ENCODE measurements around the gene MPZL2. TPM values are rescaled to one million over a fixed set of nuclear protein-coding genes. Genes with fewer than 3 reads are reported as not detected.

Gene MPZL2
- total RNA-seq, 1 donor from 2014 or later, result 165 TPM

- intact Hi-C loops (cut with DNase I), result no loop called here
- no peaks in the 10 kb centered on the region for H3K36me3 ChIP-seq
- H3K27me3 ChIP-seq, result no peaks in the 10 kb centered on the region
- TF ChIP-seq CTCF (IDR thresholded peaks at IDR 0.05) (no peak), POLR2A (IDR thresholded peaks at IDR 0.05) (no peak), POLR2AphosphoS5 (IDR thresholded peaks at IDR 0.05; ENCODE audit: insufficient read depth in 1 of 2, low read depth in 1 of 2) (no peak)
- H3K27ac ChIP-seq, result no peak overlapping the region
- no peak for DNase-seq (ENCODE audit: extremely low spot score in 2 of 2)
- H3K4me3 ChIP-seq, result no peak overlapping the region
- H3K9me3 ChIP-seq, result no peaks in the 10 kb centered on the region
- H3K4me1 ChIP-seq, result peaks cover 18% of the 10 kb centered on the region
These were observed 18.0 kb downstream of the MPZL2 start for GRCh38 chr11:118245936-118246562.

GRCh38 chr11:118243993-118244762 is 19.9 kb downstream of the MPZL2 start:
- H3K4me3 ChIP-seq, result no peak overlapping the region
- no peaks in the 10 kb centered on the region for H3K36me3 ChIP-seq
- no peak overlapping the region for H3K27ac ChIP-seq
- intact Hi-C loops (cut with DNase I), result no loop called here
- H3K27me3 ChIP-seq, result no peaks in the 10 kb centered on the region
- no peak for DNase-seq (ENCODE audit: extremely low spot score in 2 of 2)
- no peaks in the 10 kb centered on the region for H3K9me3 ChIP-seq
- TF ChIP-seq CTCF (IDR thresholded peaks at IDR 0.05) (no peak), POLR2A (IDR thresholded peaks at IDR 0.05) (no peak), POLR2AphosphoS5 (IDR thresholded peaks at IDR 0.05; ENCODE audit: insufficient read depth in 1 of 2, low read depth in 1 of 2) (no peak)
- peaks cover 23% of the 10 kb centered on the region for H3K4me1 ChIP-seq

GRCh38 chr11:118243161-118243560 is 20.9 kb downstream of the MPZL2 start:
- intact Hi-C loops (cut with DNase I), result no loop called here
- Histone ChIP-seq H3K27ac (peak overlapping the region; percentile 65), H3K4me1 (peaks cover 23% of the 10 kb centered on the region), H3K36me3 (no peaks in the 10 kb centered on the region), H3K9me3 (no peaks in the 10 kb centered on the region), H3K4me3 (no peak overlapping the region), H3K27me3 (no peaks in the 10 kb centered on the region)
- DNase-seq (ENCODE audit: extremely low spot score in 2 of 2), result no peak
- TF ChIP-seq POLR2A (IDR thresholded peaks at IDR 0.05) (no peak), CTCF (IDR thresholded peaks at IDR 0.05) (no peak), POLR2AphosphoS5 (IDR thresholded peaks at IDR 0.05; ENCODE audit: insufficient read depth in 1 of 2, low read depth in 1 of 2) (no peak)

GRCh38 chr11:118241764-118242098 is 22.4 kb downstream of the MPZL2 start:
- intact Hi-C loops (cut with DNase I), result no loop called here

More at GRCh38 chr11:118241764-118242098, 22.4 kb downstream of the MPZL2 start:
- Histone ChIP-seq H3K4me1 (peaks cover 23% of the 10 kb centered on the region), H3K27me3 (no peaks in the 10 kb centered on the region), H3K27ac (peak overlapping the region; percentile 65), H3K4me3 (no peak overlapping the region), H3K9me3 (no peaks in the 10 kb centered on the region), H3K36me3 (no peaks in the 10 kb centered on the region)
- no peak for TF ChIP-seq CTCF (IDR thresholded peaks at IDR 0.05)
- TF ChIP-seq POLR2A (IDR thresholded peaks at IDR 0.05), result no peak
- TF ChIP-seq POLR2AphosphoS5 (IDR thresholded peaks at IDR 0.05; ENCODE audit: insufficient read depth in 1 of 2, low read depth in 1 of 2), result no peak
- no peak for DNase-seq (ENCODE audit: extremely low spot score in 2 of 2)
